Rectal smooth muscle tissue (tissue), 1 donor: ENCODE results near the gene ARHGAP25.
A peak's percentile ranks its signal among the peaks of the same experiment; 100 is the strongest.

Experiments
- H3K27ac ChIP-seq: one replicate; pipeline ENCODE4 v1.7.0; 2013; ENCODE audit warnings: low read depth, low read length, inconsistent platforms
- H3K27me3 ChIP-seq: one replicate; pipeline ENCODE4 v1.7.0; 2013; ENCODE audit warnings: low read length; ENCODE audit not compliant: control insufficient read depth, insufficient read depth
- H3K36me3 ChIP-seq: one replicate; pipeline ENCODE4 v1.7.0; 2013; ENCODE audit warnings: low read length; ENCODE audit not compliant: control insufficient read depth, insufficient read depth
- H3K4me1 ChIP-seq: one replicate; pipeline ENCODE4 v1.7.0; 2013; ENCODE audit warnings: low read length; ENCODE audit not compliant: control insufficient read depth, insufficient read depth
- H3K4me3 ChIP-seq: one replicate; pipeline ENCODE4 v1.7.0; 2013; ENCODE audit warnings: low read length
- H3K9ac ChIP-seq: one replicate; pipeline ENCODE4 v1.7.0; 2013; ENCODE audit warnings: low read length

The ARHGAP25 gene

GRCh38 chr2:68775272-68775842 lies 40.7 kb downstream of the ARHGAP25 start:
- no peak overlapping the region for H3K27ac ChIP-seq
- H3K4me1 ChIP-seq = peaks cover 3% of the 10 kb centered on the region
- no peaks in the 10 kb centered on the region for H3K27me3 ChIP-seq
- peak overlapping the region; percentile 47 for H3K4me3 ChIP-seq
- H3K36me3 ChIP-seq = no peaks in the 10 kb centered on the region
- no peak overlapping the region for H3K9ac ChIP-seq

- H3K27me3 ChIP-seq = no peaks in the 10 kb centered on the region
- H3K27ac ChIP-seq = no peak overlapping the region
- H3K4me1 ChIP-seq = peaks cover 3% of the 10 kb centered on the region
- no peak overlapping the region for H3K9ac ChIP-seq
- peak overlapping the region; percentile 47 for H3K4me3 ChIP-seq
- H3K36me3 ChIP-seq = no peaks in the 10 kb centered on the region
Observed at GRCh38 chr2:68776124-68776523, 41.5 kb downstream of the ARHGAP25 start.

- no peaks in the 10 kb centered on the region for H3K27me3 ChIP-seq
- H3K27ac ChIP-seq = no peak overlapping the region
- H3K4me3 ChIP-seq = no peak overlapping the region
- H3K36me3 ChIP-seq = peaks cover 3% of the 10 kb centered on the region
- no peaks in the 10 kb centered on the region for H3K4me1 ChIP-seq
- no peak overlapping the region for H3K9ac ChIP-seq
Observed at GRCh38 chr2:68779595-68779994, 45.0 kb downstream of the ARHGAP25 start.

GRCh38 chr2:68784188-68784587 lies 49.6 kb downstream of the ARHGAP25 start:
- Histone ChIP-seq H3K27ac (no peak overlapping the region), H3K27me3 (no peaks in the 10 kb centered on the region), H3K9ac (no peak overlapping the region), H3K4me1 (no peaks in the 10 kb centered on the region), H3K36me3 (peaks cover 7% of the 10 kb centered on the region), H3K4me3 (no peak overlapping the region)

GRCh38 chr2:68784915-68785314 lies 50.3 kb downstream of the ARHGAP25 start:
- no peaks in the 10 kb centered on the region for H3K4me1 ChIP-seq
- no peaks in the 10 kb centered on the region for H3K27me3 ChIP-seq
- H3K9ac ChIP-seq = no peak overlapping the region
- H3K4me3 ChIP-seq = no peak overlapping the region
- peaks cover 7% of the 10 kb centered on the region for H3K36me3 ChIP-seq
- H3K27ac ChIP-seq = no peak overlapping the region

- Histone ChIP-seq H3K27ac (no peak overlapping the region), H3K4me1 (no peaks in the 10 kb centered on the region), H3K36me3 (peaks cover 7% of the 10 kb centered on the region), H3K27me3 (no peaks in the 10 kb centered on the region), H3K4me3 (no peak overlapping the region), H3K9ac (no peak overlapping the region)
Observed at GRCh38 chr2:68787356-68787755, 52.7 kb downstream of the ARHGAP25 start.

- H3K9ac ChIP-seq = no peak overlapping the region
- H3K4me3 ChIP-seq = no peak overlapping the region
- no peak overlapping the region for H3K27ac ChIP-seq
- H3K36me3 ChIP-seq = peaks cover 3% of the 10 kb centered on the region
- H3K27me3 ChIP-seq = no peaks in the 10 kb centered on the region
- H3K4me1 ChIP-seq = no peaks in the 10 kb centered on the region
Observed at GRCh38 chr2:68789603-68790002, 55.0 kb downstream of the ARHGAP25 start.

GRCh38 chr2:68790600-68790999 lies 56.0 kb downstream of the ARHGAP25 start:
- Histone ChIP-seq H3K4me3 (no peak overlapping the region), H3K4me1 (no peaks in the 10 kb centered on the region), H3K27me3 (no peaks in the 10 kb centered on the region), H3K9ac (no peak overlapping the region), H3K36me3 (no peaks in the 10 kb centered on the region), H3K27ac (no peak overlapping the region)

- Histone ChIP-seq H3K4me3 (no peak overlapping the region), H3K36me3 (no peaks in the 10 kb centered on the region), H3K27ac (no peak overlapping the region), H3K9ac (no peak overlapping the region), H3K27me3 (no peaks in the 10 kb centered on the region), H3K4me1 (no peaks in the 10 kb centered on the region)
Observed at GRCh38 chr2:68791914-68792313, 57.3 kb downstream of the ARHGAP25 start.

GRCh38 chr2:68792751-68793150 lies 58.1 kb downstream of the ARHGAP25 start:
- Histone ChIP-seq H3K4me3 (no peak overlapping the region), H3K27me3 (no peaks in the 10 kb centered on the region), H3K9ac (no peak overlapping the region), H3K36me3 (no peaks in the 10 kb centered on the region), H3K4me1 (no peaks in the 10 kb centered on the region), H3K27ac (no peak overlapping the region)

GRCh38 chr2:68796295-68796905 lies 61.8 kb downstream of the ARHGAP25 start:
- no peaks in the 10 kb centered on the region for H3K36me3 ChIP-seq
- no peak overlapping the region for H3K9ac ChIP-seq
- H3K27me3 ChIP-seq = no peaks in the 10 kb centered on the region
- H3K4me1 ChIP-seq = no peaks in the 10 kb centered on the region
- H3K27ac ChIP-seq = no peak overlapping the region
- no peak overlapping the region for H3K4me3 ChIP-seq

GRCh38 chr2:68798569-68798968 lies 64.0 kb downstream of the ARHGAP25 start:
- H3K4me1 ChIP-seq = no peaks in the 10 kb centered on the region
- H3K27me3 ChIP-seq = no peaks in the 10 kb centered on the region
- no peak overlapping the region for H3K9ac ChIP-seq
- no peak overlapping the region for H3K4me3 ChIP-seq
- no peaks in the 10 kb centered on the region for H3K36me3 ChIP-seq
- H3K27ac ChIP-seq = no peak overlapping the region
